ENCODE data around the gene THBS4.
A peak's percentile ranks its signal among the peaks of the same experiment; 100 is the strongest.
"Not testable (repeated sequence)": the region's sequence is repeated elsewhere in the genome, so short reads cannot be mapped to it uniquely, and the experiment has no call there.

THBS4 gene

GRCh38 chr5:80101993-80102392, 66.8 kb downstream of the THBS4 start:
- no peak overlapping the region for H3K27ac ChIP-seq (ENCODE audit: low read depth, low read length)
- H3K9me3 ChIP-seq (ENCODE audit: insufficient read depth, low read depth, low read length), result no peaks in the 10 kb centered on the region
- H3K4me1 ChIP-seq (ENCODE audit: insufficient read depth, low read length), result peaks cover 15% of the 10 kb centered on the region
- H3K36me3 ChIP-seq (ENCODE audit: insufficient read depth, low read length), result no peaks in the 10 kb centered on the region
- H3K4me3 ChIP-seq (ENCODE audit: low read length), result no peak overlapping the region
- no peak overlapping the region for H3K9ac ChIP-seq (ENCODE audit: low read depth, low read length)
- H3K27me3 ChIP-seq (ENCODE audit: insufficient read depth, low read length), result no peaks in the 10 kb centered on the region

- H3K27me3 ChIP-seq (ENCODE audit: insufficient read depth, low read length), result no peaks in the 10 kb centered on the region
- H3K9me3 ChIP-seq (ENCODE audit: insufficient read depth, low read depth, low read length), result no peaks in the 10 kb centered on the region
- peaks cover 2% of the 10 kb centered on the region for H3K4me1 ChIP-seq (ENCODE audit: insufficient read depth, low read length)
- no peak overlapping the region for H3K27ac ChIP-seq (ENCODE audit: low read depth, low read length)
- H3K4me3 ChIP-seq (ENCODE audit: low read length), result no peak overlapping the region
- no peak overlapping the region for H3K9ac ChIP-seq (ENCODE audit: low read depth, low read length)
- 92% methylated on average over 6 of the region's 6 CpGs for WGBS
- no peaks in the 10 kb centered on the region for H3K36me3 ChIP-seq (ENCODE audit: insufficient read depth, low read length)
These were observed 68.2 kb downstream of the THBS4 start for GRCh38 chr5:80103371-80103770.

GRCh38 chr5:80105698-80106439, 70.7 kb downstream of the THBS4 start:
- Histone ChIP-seq H3K9me3 (ENCODE audit: insufficient read depth, low read depth, low read length) (no peaks in the 10 kb centered on the region), H3K27me3 (ENCODE audit: insufficient read depth, low read length) (no peaks in the 10 kb centered on the region), H3K36me3 (ENCODE audit: insufficient read depth, low read length) (no peaks in the 10 kb centered on the region), H3K9ac (ENCODE audit: low read depth, low read length) (no peak overlapping the region), H3K4me1 (ENCODE audit: insufficient read depth, low read length) (peaks cover 14% of the 10 kb centered on the region), H3K27ac (ENCODE audit: low read depth, low read length) (no peak overlapping the region), H3K4me3 (ENCODE audit: low read length) (no peak overlapping the region)
- WGBS, result 89% methylated on average over 7 of the region's 7 CpGs

GRCh38 chr5:80106916-80107315, 71.8 kb downstream of the THBS4 start:
- H3K4me1 ChIP-seq (ENCODE audit: insufficient read depth, low read length), result peaks cover 24% of the 10 kb centered on the region
- H3K27ac ChIP-seq (ENCODE audit: low read depth, low read length), result no peak overlapping the region
- no peaks in the 10 kb centered on the region for H3K36me3 ChIP-seq (ENCODE audit: insufficient read depth, low read length)
- WGBS, result 93% methylated on average over 5 of the region's 5 CpGs
- H3K9ac ChIP-seq (ENCODE audit: low read depth, low read length), result no peak overlapping the region
- no peak overlapping the region for H3K4me3 ChIP-seq (ENCODE audit: low read length)
- H3K27me3 ChIP-seq (ENCODE audit: insufficient read depth, low read length), result no peaks in the 10 kb centered on the region
- no peaks in the 10 kb centered on the region for H3K9me3 ChIP-seq (ENCODE audit: insufficient read depth, low read depth, low read length)

- no peaks in the 10 kb centered on the region for H3K36me3 ChIP-seq (ENCODE audit: insufficient read depth, low read length)
- no peak overlapping the region for H3K9ac ChIP-seq (ENCODE audit: low read depth, low read length)
- no peak overlapping the region for H3K4me3 ChIP-seq (ENCODE audit: low read length)
- H3K9me3 ChIP-seq (ENCODE audit: insufficient read depth, low read depth, low read length), result no peaks in the 10 kb centered on the region
- H3K27me3 ChIP-seq (ENCODE audit: insufficient read depth, low read length), result no peaks in the 10 kb centered on the region
- WGBS, result 61% methylated on average over 9 of the region's 9 CpGs
- H3K4me1 ChIP-seq (ENCODE audit: insufficient read depth, low read length), result peaks cover 27% of the 10 kb centered on the region
- no peak overlapping the region for H3K27ac ChIP-seq (ENCODE audit: low read depth, low read length)
These were observed 74.7 kb downstream of the THBS4 start for GRCh38 chr5:80109646-80110478.

GRCh38 chr5:80111376-80111990, 76.3 kb downstream of the THBS4 start:
- not testable (repeated sequence) for H3K36me3 ChIP-seq (ENCODE audit: insufficient read depth, low read length); H3K9me3 ChIP-seq (ENCODE audit: insufficient read depth, low read depth, low read length); H3K27me3 ChIP-seq (ENCODE audit: insufficient read depth, low read length); H3K4me3 ChIP-seq (ENCODE audit: low read length); H3K9ac ChIP-seq (ENCODE audit: low read depth, low read length)
- H3K4me1 ChIP-seq (ENCODE audit: insufficient read depth, low read length), result peaks cover 27% of the 10 kb centered on the region
- H3K27ac ChIP-seq (ENCODE audit: low read depth, low read length), result peak overlapping the region; percentile 9; the same call in 1 of the 2 replicates
- 40% methylated on average over 5 of the region's 5 CpGs for WGBS

- no peaks in the 10 kb centered on the region for H3K9me3 ChIP-seq (ENCODE audit: insufficient read depth, low read depth, low read length)
- 97% methylated on average over 3 of the region's 3 CpGs for WGBS
- no peak overlapping the region for H3K27ac ChIP-seq (ENCODE audit: low read depth, low read length)
- no peaks in the 10 kb centered on the region for H3K27me3 ChIP-seq (ENCODE audit: insufficient read depth, low read length)
- peaks cover 23% of the 10 kb centered on the region for H3K4me1 ChIP-seq (ENCODE audit: insufficient read depth, low read length)
- H3K4me3 ChIP-seq (ENCODE audit: low read length), result no peak overlapping the region
- no peaks in the 10 kb centered on the region for H3K36me3 ChIP-seq (ENCODE audit: insufficient read depth, low read length)
- H3K9ac ChIP-seq (ENCODE audit: low read depth, low read length), result no peak overlapping the region
These were observed 79.7 kb downstream of the THBS4 start for GRCh38 chr5:80114860-80115259.

GRCh38 chr5:80116000-80116399, 80.9 kb downstream of the THBS4 start:
- H3K4me3 ChIP-seq (ENCODE audit: low read length), result no peak overlapping the region
- 84% methylated on average over 4 of the region's 4 CpGs for WGBS
- H3K27ac ChIP-seq (ENCODE audit: low read depth, low read length), result no peak overlapping the region
- H3K27me3 ChIP-seq (ENCODE audit: insufficient read depth, low read length), result no peaks in the 10 kb centered on the region
- H3K9ac ChIP-seq (ENCODE audit: low read depth, low read length), result no peak overlapping the region
- H3K4me1 ChIP-seq (ENCODE audit: insufficient read depth, low read length), result peaks cover 12% of the 10 kb centered on the region
- no peaks in the 10 kb centered on the region for H3K36me3 ChIP-seq (ENCODE audit: insufficient read depth, low read length)
- H3K9me3 ChIP-seq (ENCODE audit: insufficient read depth, low read depth, low read length), result no peaks in the 10 kb centered on the region

GRCh38 chr5:80116465-80116864, 81.3 kb downstream of the THBS4 start:
- no peaks in the 10 kb centered on the region for H3K27me3 ChIP-seq (ENCODE audit: insufficient read depth, low read length)
- no peak overlapping the region for H3K9ac ChIP-seq (ENCODE audit: low read depth, low read length)
- H3K9me3 ChIP-seq (ENCODE audit: insufficient read depth, low read depth, low read length), result no peaks in the 10 kb centered on the region
- H3K36me3 ChIP-seq (ENCODE audit: insufficient read depth, low read length), result no peaks in the 10 kb centered on the region
- H3K27ac ChIP-seq (ENCODE audit: low read depth, low read length), result no peak overlapping the region
- WGBS, result 71% methylated on average over 4 of the region's 4 CpGs
- H3K4me1 ChIP-seq (ENCODE audit: insufficient read depth, low read length), result peaks cover 7% of the 10 kb centered on the region
- H3K4me3 ChIP-seq (ENCODE audit: low read length), result no peak overlapping the region

- H3K9me3 ChIP-seq (ENCODE audit: insufficient read depth, low read depth, low read length), result no peaks in the 10 kb centered on the region
- H3K4me3 ChIP-seq (ENCODE audit: low read length), result no peak overlapping the region
- H3K9ac ChIP-seq (ENCODE audit: low read depth, low read length), result no peak overlapping the region
- no peaks in the 10 kb centered on the region for H3K27me3 ChIP-seq (ENCODE audit: insufficient read depth, low read length)
- H3K27ac ChIP-seq (ENCODE audit: low read depth, low read length), result no peak overlapping the region
- H3K36me3 ChIP-seq (ENCODE audit: insufficient read depth, low read length), result no peaks in the 10 kb centered on the region
- no peaks in the 10 kb centered on the region for H3K4me1 ChIP-seq (ENCODE audit: insufficient read depth, low read length)
These were observed 82.3 kb downstream of the THBS4 start for GRCh38 chr5:80117446-80117845.

- Histone ChIP-seq H3K27ac (ENCODE audit: low read depth, low read length) (no peak overlapping the region), H3K9me3 (ENCODE audit: insufficient read depth, low read depth, low read length) (no peaks in the 10 kb centered on the region), H3K36me3 (ENCODE audit: insufficient read depth, low read length) (no peaks in the 10 kb centered on the region), H3K27me3 (ENCODE audit: insufficient read depth, low read length) (no peaks in the 10 kb centered on the region), H3K4me1 (ENCODE audit: insufficient read depth, low read length) (no peaks in the 10 kb centered on the region), H3K4me3 (ENCODE audit: low read length) (no peak overlapping the region), H3K9ac (ENCODE audit: low read depth, low read length) (no peak overlapping the region)
- WGBS, result 95% methylated on average over 2 of the region's 2 CpGs
These were observed 84.2 kb downstream of the THBS4 start for GRCh38 chr5:80119372-80119771.

All from HUES64 (cell line).